Activated gamma-delta T cell treated with anti-CD3 and anti-CD28 coated beads, Interleukin-2, amount 50 U/mL, for 16 hours (primary cell): Measurements from ENCODE around the gene ZNF324B.
"Not testable (repeated sequence)": the region's sequence is repeated elsewhere in the genome, so short reads cannot be mapped to it uniquely, and the experiment has no call there.

Experiments
- DNase-seq: peaks from one replicate; pipeline ENCODE4 v3.0.0-alpha.2; 2020; ENCODE audit warnings: low read depth

Gene ZNF324B

DNA sequence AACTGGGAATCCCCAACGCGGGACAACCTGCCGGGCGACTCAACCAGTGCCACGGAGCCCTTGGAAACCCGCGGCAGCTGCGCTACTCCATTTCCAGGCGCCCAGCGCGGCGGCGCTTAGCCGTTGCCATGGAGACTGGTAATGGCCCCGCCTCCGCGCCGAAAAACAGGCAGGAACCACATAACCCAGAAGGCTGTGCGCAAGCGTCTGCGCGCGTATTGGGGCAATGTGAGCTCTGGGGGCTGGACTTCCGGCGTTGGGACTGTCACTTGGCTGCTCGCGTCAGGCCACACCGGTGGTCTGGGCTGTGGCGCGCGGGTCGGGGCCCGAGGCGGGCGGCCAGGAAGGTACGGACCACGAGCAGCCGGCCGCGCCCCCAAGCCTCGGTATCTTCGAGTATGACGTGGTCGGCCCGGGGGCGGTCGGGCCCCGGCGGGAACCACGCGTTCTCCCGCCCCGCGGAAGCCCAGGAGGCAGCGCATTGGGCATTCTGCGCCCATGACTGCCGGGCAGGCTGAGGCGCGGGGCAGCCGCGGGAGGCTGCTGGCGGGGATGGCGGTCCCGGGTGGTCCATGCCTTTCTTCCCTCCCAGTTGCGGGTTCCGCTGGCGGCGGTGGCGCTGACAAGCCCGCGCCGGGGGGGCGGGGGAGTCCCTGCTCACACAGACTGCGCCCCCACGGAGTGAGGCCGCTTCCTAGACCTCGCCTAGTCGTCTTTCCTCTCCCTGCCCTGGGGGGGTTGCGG lies at the start of gene ZNF324B:
Gene ZNF324B, plus strand, starts transcription at position 265 of the 744 bp plus-strand sequence. CDS start 2,080 bp downstream, outside the sequence.
- peak; percentile 95 for DNase-seq

DNA sequence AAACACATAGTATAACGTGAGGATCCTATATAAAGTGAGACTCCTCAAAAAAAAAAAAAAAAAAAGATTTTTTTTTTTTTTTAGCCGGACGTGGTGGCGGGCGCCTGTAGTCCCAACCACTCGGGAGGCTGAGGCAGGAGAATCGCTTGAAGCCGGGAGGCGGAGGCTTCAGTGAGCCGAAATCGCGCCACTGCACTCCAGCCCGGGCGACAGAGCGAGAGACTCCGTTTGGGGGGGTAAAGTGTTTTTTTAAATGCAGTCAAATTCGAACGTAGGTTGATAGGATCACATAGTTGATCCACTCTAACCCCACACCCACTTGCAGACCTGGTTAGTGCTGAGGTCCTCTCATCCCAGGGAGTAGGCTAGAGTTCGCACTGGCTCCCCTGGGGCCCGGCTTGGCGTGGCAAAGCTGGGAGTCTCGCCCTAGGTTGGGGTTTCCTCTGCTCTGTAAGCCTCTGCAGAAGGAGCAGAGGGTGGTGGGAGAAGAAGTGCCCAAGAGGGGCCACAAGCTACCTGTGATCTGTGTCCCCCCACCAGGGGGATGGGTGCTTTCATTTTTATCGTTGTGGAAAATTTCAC lies 49.5 kb upstream of the ZNF324B start:
- DNase-seq = no peak

DNA sequence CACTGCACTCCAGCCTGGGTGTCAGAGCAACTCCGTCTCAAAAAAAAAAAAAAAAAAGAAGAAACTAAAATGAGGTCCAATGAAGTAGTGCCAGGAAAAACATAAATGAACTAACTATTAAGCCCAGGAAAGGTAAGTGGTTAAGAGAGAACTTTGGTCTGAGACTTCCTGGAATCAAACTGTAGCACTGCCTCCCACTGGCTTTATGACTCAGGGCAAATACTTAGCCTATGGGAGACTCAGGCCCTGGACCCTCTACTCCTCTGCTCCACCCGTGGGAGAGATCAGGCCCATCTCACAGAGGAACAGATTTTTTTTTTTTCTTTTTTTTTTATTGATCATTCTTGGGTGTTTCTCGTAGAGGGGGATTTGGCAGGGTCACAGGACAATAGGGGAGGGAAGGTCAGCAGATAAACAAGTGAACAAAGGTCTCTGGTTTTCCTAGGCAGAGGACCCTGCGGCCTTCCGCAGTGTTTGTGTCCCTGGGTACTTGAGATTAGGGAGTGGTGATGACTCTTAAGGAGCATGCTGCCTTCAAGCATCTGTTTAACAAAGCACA lies 47.4 kb upstream of the ZNF324B start:
- DNase-seq = not testable (repeated sequence)

DNA sequence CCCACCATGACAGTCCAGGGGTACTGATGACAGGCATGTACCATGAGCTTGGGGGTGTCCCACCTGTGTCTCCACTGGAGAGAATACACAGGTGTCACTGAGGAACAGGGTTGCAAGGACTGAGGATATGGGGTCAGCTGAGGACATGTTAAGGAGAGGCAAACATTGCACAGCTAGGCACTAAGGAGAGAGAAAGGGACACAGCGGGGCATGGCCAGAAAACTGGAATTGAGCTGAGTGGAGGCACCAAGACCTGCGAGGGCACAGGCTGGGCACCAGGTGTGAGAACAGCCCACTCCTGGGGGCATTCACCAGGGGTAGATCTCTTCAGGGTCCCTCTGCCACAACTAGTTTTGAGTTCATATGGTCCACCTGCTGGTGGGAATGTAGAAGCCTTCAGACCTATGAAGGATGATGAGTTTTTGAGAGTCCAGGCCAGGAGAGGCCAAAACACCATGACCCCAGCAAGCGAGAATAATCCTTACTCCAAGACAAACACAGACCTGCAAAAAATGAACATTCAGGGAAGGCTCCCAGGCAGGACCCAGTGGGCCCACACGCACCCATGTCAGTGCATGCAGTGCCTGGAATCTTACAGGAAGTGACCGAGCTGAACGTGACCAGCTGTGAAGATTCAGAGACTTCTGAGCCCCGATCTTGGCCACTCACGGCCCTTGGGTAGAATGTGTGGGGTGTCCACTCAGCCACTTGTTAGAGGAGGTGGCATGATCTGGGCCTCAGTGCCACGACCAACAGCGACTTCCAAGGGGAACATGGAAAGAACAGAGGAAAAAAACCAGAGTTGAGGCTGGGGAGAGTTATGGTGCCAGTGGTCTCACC lies 44.4 kb upstream of the ZNF324B start:
- DNase-seq = no peak

DNA sequence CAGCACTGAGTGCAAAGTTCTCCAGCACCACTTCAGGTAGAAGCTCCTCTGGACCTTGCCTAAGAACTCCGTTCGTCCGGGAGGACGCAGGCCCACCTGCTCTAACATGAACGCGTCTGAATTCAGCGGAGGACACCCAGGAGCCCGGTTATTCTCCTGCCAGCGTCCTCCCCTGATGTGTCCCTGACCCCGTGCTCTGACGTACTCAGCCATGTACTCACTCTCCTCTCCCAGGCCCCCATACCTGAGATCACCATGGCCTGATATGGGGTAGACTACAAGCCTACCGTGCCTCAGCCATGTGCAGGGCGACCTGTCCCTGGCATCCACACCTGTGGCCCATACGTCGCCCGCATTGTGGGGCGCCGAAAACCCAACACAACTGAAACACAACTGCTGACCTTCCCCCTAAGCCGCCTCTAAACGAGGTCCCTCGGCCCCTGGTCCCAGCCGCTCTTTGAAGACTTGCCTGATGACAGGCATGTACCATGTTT lies 43.7 kb upstream of the ZNF324B start:
- DNase-seq = no peak

DNA sequence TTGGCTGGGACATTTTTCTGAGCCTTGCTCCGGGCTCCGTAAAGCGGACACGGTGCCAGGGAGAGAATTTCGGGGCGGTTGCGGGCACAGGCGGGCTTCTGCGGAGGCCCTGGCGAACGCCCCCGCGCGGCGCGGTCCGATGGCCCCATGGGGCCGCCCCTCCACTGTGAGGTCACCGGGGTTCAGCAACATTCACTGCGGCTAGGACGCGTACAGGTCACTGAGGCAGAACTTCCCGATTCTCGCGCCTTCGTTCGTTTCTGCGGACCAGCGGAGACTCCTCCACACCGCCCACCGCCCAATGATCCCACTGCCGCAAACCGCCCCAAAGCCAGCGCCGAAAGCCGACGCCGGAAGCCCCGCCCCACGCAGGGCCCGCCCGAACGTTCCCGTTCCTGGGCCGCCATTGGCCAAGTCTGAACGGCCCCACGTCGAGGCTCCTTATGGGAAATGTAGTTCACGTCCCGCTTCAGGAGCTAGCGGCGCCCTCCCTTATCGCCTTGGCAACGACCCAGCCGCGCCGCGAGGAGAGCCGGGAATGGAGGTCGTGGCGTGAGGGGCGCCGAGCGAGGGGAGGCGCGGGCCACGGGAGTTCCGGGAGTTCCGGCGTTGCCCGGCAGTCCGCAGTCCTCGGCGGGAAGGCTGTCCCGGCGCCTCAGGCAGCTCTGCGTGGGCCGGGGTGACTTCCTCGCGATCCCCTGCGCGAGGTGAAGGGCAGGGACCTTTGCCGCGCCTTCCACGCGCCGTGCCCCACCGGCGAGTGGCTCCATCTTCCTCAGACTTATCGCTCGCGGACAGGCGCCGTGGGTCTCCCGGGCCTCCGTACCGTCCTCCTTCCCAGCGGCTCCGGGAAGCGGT lies 43.0 kb upstream of the ZNF324B start, which contains the start of gene ZNF584:
Gene ZNF584, plus strand, starts transcription at position 498 of the 858 bp plus-strand sequence. CDS start 499 bp downstream, outside the sequence.
- peak; percentile 90 for DNase-seq

DNA sequence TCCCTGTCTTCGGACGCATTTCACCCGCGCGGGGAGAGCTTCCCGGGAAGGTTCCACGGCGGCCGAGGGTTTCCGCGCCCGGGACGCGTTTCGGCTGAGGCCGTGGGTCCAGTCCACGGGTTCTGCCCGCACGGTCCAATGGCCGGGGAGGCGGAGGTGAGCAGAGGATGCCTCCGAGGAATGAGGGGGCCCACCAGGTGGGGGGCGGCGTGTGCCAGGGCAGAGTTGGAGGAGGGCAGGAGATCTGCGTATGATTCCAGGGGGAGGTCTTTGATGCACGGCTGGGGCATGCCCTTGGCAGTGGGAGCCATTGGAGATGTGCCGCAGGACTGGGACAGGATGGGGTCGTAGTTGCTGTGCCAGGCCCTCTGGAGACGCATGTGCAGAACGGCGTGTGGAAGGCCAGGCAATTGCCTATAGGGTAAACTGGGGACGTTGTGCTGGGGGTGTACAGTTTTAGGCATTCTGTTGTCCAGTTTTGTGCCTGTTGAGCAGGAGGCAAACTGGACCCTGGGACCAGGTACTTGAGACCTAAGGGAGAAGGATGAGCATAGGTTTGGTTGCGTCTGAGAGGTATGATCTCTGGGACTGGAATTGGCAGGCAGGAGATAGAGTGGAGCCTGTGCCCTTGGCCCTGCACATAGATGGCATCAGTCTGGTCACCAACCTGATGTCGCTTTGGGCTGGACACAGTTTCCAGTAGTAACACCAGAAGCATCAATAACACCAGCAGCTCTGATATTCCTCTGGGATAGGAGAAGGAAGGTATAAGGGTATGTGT lies 42.2 kb upstream of the ZNF324B start:
- no peak for DNase-seq

DNA sequence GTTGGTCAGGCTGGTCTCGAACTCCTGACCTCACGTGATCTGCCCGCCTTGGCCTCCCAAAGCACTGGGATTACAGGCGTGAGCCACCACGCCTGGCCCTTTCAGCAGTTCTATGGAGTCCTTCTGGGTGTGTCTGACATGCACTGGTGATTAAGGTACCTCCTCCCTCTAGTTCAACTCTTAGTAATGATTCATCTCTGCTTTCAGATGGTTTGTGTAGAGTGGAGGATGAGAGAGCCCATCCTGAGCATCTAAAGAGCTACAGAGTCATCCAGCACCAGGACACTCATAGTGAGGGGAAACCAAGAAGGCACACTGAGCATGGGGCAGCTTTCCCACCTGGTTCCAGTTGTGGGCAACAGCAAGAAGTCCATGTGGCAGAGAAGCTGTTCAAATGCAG lies 34.8 kb upstream of the ZNF324B start:
- no peak for DNase-seq

DNA sequence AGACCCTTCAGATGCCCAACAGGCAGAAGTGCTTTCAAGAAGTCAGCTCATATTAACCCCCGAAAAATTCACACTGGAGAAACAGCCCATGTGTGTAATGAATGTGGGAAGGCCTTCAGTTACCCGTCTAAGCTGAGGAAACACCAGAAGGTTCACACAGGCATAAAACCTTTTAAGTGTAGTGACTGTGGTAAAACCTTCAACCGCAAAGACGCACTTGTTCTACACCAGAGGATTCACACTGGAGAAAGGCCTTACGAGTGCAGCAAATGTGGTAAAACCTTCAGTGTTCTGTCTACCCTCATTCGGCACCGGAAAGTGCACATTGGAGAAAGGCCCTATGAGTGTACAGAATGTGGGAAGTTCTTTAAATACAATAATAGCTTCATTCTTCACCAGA lies 34.4 kb upstream of the ZNF324B start:
- DNase-seq = no peak

DNA sequence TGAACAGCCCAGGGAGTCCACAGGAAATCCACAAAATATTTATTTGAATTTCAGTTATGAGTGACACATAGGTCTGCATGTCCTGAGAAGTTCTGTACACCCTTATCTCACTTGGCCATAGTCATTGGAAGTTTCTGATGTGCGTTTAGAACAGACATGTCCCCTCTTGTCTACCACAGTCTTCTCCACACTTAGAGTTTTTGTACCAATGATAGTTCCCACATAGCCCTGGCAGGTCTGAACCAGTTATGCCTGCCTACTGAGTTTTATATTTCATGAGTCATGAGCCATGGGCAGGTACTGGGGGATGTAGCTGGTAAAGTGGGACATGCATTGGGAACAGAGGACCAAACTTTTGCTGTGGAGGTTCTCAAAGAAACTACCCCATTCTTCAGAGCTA lies 22.8 kb upstream of the ZNF324B start:
- DNase-seq = no peak

DNA sequence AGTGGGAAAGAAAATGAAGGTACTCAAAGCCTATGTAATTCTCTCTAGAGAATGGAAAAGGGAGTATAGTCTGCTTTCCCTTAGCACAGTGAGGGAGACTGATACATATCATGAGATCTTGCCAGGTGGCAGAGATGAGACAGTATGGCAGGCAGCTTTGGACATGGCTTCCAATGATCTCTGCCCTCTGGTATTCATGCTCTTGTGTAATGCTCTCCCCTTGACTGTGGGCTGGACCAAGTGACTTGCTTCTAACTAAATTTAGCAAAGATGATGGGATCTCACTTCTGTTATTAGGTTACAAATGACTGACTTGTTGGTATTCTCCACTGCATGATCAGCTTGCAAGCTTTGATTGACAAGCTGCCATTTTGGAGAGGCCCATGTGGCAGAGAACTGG lies 21.7 kb upstream of the ZNF324B start:
- no peak for DNase-seq

DNA sequence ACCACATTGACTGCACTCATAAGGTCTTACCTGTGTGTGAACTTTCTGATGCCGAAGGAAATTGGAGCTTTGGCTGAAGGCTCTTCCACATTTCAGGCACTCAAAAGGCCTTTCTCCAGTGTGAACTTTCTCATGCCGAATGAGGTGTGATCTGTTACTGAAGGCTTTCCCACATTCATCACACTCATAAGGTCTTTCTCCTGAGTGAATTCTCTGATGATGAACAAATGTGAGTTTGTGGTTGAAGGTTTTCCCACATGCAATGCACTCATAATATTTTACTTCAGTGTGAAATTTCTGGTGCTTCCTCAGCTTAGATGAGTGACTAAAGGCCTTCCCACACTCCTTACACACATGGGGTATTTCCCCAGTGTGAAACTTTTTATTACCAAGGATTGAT lies 17.2 kb upstream of the ZNF324B start:
- DNase-seq = no peak

DNA sequence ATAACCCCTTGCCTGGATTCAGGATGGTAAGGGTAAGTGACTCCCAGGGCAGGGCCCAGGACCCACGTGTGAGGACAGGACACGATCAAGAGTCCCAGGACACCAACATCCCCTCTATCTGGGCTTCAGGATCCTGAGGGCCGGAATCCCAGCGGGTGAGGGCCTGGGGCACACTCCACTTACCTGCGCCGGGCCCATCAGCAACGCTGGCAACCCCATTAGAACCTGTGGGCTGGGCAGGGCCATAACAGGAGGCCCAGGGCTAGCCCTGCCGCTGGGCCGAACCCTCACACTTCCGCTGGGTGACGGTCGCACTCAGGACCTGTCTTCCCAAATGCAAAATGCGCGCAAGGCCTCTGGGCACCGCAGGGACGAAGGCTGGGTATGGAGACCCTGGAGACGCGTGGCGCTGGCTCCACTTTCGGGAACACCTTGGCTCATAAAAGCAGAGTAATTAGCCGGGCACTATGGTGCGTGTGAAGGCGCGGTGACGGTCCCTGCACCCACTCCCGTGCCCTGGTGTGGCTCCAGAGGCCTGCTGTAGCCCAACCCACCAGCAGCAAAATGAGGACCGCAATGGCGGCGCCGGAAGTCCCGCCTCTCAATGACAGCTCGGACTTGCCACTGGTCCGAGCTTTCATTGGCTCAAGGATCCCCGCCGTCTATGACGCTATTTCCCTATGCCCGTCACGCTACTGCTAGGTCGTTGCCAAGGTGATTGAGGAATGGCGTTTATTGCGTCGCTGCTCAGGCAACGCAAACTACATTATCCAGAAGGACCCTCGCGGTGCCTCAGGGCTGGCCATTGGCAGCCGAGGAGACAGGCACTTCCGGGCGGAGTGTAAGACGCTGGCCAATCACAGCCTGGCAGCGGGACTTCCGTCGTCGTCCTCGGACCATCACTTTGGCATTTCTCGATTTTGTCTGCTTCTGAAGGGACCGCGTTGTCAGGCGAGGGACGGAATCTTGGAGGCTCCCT lies 11.6 kb upstream of the ZNF324B start, which contains the start of gene ZNF132:
Gene ZNF132, minus strand, starts transcription at position 578 of the 979 bp plus-strand sequence. Its CDS starts 332 bp downstream, at position 246.
- peak; percentile 91 for DNase-seq

DNA sequence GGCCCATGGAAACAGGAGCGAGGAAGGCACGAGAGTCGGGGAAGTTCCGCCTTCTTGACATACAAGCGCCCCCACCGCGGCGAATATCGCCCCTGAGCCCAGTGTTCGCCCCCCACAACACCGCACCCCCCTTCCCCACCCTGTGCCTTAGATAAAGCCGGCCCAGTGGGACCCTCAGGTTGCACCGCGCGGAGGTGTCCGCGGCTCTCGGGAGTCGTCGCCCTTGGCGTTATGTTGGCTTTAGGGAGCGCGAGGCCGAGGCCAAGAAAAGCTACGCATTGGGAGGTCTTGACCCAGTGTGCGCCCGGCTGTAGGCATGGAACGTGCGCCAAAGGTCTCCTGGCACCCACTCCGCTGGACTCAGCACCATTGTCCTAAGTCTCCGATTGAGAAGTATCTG lies 10.9 kb upstream of the ZNF324B start:
- DNase-seq = no peak

DNA sequence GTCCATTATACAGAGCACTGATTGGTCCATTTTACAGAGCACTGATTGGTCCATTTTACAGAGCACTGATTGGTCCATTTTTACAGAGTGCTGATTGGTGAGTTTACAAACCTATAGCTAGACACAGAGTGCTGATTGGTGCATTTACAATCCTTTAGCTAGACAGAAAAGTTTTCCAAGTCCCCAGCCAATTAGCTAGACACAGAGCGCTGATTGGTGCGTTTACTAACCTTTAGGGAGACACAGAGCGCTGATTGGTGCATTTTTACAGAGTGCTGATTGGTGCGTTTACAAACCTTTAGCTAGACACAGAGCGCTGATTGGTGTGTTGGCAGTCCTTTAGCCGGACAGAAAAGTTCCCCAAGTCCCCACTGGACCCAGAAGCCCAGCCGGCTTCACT lies 8.4 kb upstream of the ZNF324B start:
- DNase-seq = not testable (repeated sequence)

DNA sequence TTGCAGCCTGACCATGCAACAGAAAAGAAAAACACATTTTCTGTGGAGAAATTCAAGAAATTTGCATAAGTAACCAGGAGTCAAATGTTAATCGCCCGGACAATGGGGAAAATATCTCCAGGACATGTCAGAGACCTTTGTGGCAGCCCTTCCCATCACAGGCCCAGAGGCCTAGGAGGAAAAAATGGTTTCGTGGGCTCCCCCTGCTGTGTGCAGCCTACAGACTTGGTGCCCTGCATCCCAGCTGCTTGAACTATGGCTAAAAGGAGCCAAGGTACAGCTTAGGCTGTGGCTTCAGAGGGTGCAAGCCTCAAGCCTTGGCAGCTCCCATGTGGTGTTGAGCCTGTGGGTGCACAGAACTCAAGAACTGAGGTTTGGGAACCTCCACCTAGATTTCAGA lies 2.6 kb upstream of the ZNF324B start:
- DNase-seq = not testable (repeated sequence)

DNA sequence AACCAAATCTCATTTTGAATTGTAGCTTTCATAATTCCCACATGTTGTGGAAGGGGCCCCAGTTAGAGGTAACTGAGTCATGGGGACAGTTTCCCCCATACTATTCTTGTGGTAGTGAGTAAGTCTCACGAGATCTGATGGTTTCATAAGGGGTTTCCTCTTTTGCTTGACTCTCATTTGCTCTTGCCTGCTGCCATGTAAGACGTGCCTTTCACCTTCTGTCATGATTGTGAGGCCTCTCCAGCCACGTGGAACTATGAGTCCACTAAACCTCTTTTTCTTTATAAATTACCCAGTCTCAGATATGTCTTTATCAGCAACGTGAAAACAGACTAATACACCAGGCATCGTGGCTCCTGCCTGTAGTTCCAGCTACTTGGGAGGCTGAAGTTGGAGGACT lies 1.4 kb upstream of the ZNF324B start:
- not testable (repeated sequence) for DNase-seq

DNA sequence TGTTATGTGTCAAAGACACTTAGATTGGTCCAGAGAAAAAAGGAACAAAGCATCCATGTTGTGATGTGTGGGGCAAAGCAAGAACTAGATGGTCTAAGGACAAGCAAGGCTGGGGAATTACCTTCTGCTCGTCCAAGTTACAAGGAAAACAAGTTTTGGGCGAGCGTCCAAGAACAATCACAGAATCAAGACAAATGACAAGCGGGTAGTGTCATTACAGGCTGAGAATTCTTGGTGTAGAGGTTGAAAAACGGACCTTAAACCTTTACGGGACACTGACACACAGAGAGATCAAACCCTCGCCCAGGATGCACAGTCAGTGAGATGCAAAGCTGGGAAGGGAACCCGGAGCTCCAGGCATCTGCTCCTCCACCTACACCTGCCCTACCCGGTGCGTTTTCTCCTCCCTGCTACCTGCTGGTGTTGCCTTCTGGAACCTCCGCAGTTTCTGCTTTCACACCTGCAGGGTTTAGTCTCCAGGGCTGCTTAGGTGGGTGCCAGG lies 515 bp upstream of the ZNF324B start:
- no peak for DNase-seq

DNA sequence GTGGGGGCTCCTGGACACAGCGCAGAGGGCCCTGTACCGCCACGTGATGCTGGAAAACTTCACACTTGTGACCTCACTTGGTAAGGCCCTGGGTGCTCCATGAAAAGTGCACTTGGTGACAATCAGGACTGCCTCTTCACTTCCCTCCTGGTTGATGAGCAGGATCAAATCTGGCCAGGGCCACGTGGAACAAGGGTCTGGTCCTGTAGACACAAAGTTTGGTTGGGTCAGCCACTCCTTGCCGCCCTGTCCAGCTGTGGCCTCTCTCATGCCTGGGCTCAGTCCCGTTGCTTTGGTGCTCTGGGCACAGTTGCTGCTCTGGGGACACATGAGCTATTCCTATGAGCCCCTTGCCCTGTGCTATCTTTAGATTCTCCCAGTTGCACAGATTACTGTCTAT lies 2.3 kb downstream of the ZNF324B start:
- no peak for DNase-seq
